Activated CD4-positive, alpha-beta T cell treated with anti-CD3 and anti-CD28 coated beads, Interleukin-2, amount 10 ng/mL, durations not matched to agents 7 days and 5 days (primary cell): ENCODE measurements around the gene OSMR. TPM values are rescaled to one million over a fixed set of nuclear protein-coding genes. Genes with fewer than 3 reads are reported as not detected.

Source experiments
- CTCF ChIA-PET: fragments of 350-600 bp; sonication (Branson Sonifier 250); formaldehyde crosslinking; loops from one replicate; lab custom pipeline; 2021; ENCODE audit warnings: antibody characterized with exemption; lab: Charles Lee
- POLR2A ChIA-PET: fragments of 350-600 bp; sonication (Branson Sonifier 250); formaldehyde crosslinking; loops from one replicate; lab custom pipeline; 2021; ENCODE audit warnings: antibody characterized with exemption; lab: Charles Lee
- DNase-seq: peaks from one replicate; pipeline ENCODE4 v3.0.0-alpha.2; 2020
- H3K27ac Mint-ChIP-seq: one replicate; pipeline ENCODE4 v1.8.0; 2021; ENCODE audit warnings: mild to moderate bottlenecking, moderate library complexity, mixed read lengths
- H3K27me3 Mint-ChIP-seq: one replicate; pipeline ENCODE4 v1.8.0; 2021; ENCODE audit warnings: mixed read lengths
- H3K36me3 Mint-ChIP-seq: one replicate; pipeline ENCODE4 v1.8.0; 2021; ENCODE audit warnings: low read depth, mixed read lengths
- H3K4me1 Mint-ChIP-seq: one replicate; pipeline ENCODE4 v1.8.0; 2021; ENCODE audit warnings: mixed read lengths
- H3K4me3 Mint-ChIP-seq: one replicate; pipeline ENCODE4 v1.8.0; 2021; ENCODE audit warnings: mild to moderate bottlenecking, moderate library complexity, mixed read lengths
- H3K9me3 Mint-ChIP-seq: one replicate; pipeline ENCODE4 v1.8.0; 2021; ENCODE audit warnings: mixed read lengths
- total RNA-seq, 2 experiments: library from RNA; stranded (reverse); gene quantifications; one replicate each; pipeline ENCODE4 v1.2.3, GENCODE V29; 2021

OSMR gene
- total RNA-seq, 2 experiments from 2014 or later, result not detected

GRCh38 chr5:38814879-38815278, 30.9 kb upstream of the OSMR start:
- POLR2A ChIA-PET, result interaction anchor here (1.2 kb wide), 1 partner anchor 112 kb away, joined by 7 read pairs; no protein-coding TSS in a partner anchor
- H3K27me3 Mint-ChIP-seq, result peaks cover 40% of the 10 kb centered on the region
- CTCF ChIA-PET, result interaction anchor here (0.5 to 0.6 kb wide), 4 partner anchors 1403 to 1891 kb away, joined by 3 to 4 read pairs (median 4); partner anchors contain the start of gene WDR70
- H3K4me1 Mint-ChIP-seq, result peaks cover 8% of the 10 kb centered on the region
- no peak overlapping the region for H3K27ac Mint-ChIP-seq
- DNase-seq, result no peak
- no peaks in the 10 kb centered on the region for H3K9me3 Mint-ChIP-seq
- H3K36me3 Mint-ChIP-seq, result no peaks in the 10 kb centered on the region
- H3K4me3 Mint-ChIP-seq, result no peak overlapping the region

- peaks cover 8% of the 10 kb centered on the region for H3K4me1 Mint-ChIP-seq
- H3K36me3 Mint-ChIP-seq, result no peaks in the 10 kb centered on the region
- no peak overlapping the region for H3K4me3 Mint-ChIP-seq
- no peaks in the 10 kb centered on the region for H3K9me3 Mint-ChIP-seq
- no peak for DNase-seq
- CTCF ChIA-PET, result interaction anchor here (0.7 to 1.2 kb wide), 2 partner anchors 8 to 12 kb away, joined by 3 read pairs; no protein-coding TSS in a partner anchor
- H3K27me3 Mint-ChIP-seq, result peaks cover 42% of the 10 kb centered on the region
- POLR2A ChIA-PET, result no interaction called here
- H3K27ac Mint-ChIP-seq, result no peak overlapping the region
Measured at GRCh38 chr5:38816083-38817030, 29.5 kb upstream of the OSMR start.

GRCh38 chr5:38821679-38822078, 24.1 kb upstream of the OSMR start:
- peaks cover 10% of the 10 kb centered on the region for H3K4me1 Mint-ChIP-seq
- CTCF ChIA-PET, result interaction anchor here (0.8 kb wide), 1 partner anchor 381 kb away, joined by 3 read pairs; no protein-coding TSS in a partner anchor
- H3K27ac Mint-ChIP-seq, result no peak overlapping the region
- H3K27me3 Mint-ChIP-seq, result peaks cover 22% of the 10 kb centered on the region
- no peak overlapping the region for H3K4me3 Mint-ChIP-seq
- peaks cover 10% of the 10 kb centered on the region for H3K9me3 Mint-ChIP-seq
- no peak for DNase-seq
- POLR2A ChIA-PET, result no interaction called here
- H3K36me3 Mint-ChIP-seq, result no peaks in the 10 kb centered on the region

GRCh38 chr5:38823503-38823902, 22.3 kb upstream of the OSMR start:
- ChIA-PET POLR2A (no interaction called here), CTCF (no interaction called here)
- H3K36me3 Mint-ChIP-seq, result peaks cover 3% of the 10 kb centered on the region
- peaks cover 19% of the 10 kb centered on the region for H3K9me3 Mint-ChIP-seq
- H3K27me3 Mint-ChIP-seq, result peaks cover 16% of the 10 kb centered on the region
- H3K4me3 Mint-ChIP-seq, result no peak overlapping the region
- H3K27ac Mint-ChIP-seq, result no peak overlapping the region
- peaks cover 22% of the 10 kb centered on the region for H3K4me1 Mint-ChIP-seq
- no peak for DNase-seq

- Mint-ChIP-seq H3K4me1 (peaks cover 27% of the 10 kb centered on the region), H3K27ac (no peak overlapping the region), H3K4me3 (no peak overlapping the region), H3K27me3 (peaks cover 15% of the 10 kb centered on the region), H3K36me3 (peaks cover 3% of the 10 kb centered on the region), H3K9me3 (peaks cover 19% of the 10 kb centered on the region)
- DNase-seq, result no peak
- POLR2A ChIA-PET, result no interaction called here
- CTCF ChIA-PET, result interaction anchor here (0.6 kb wide), 1 partner anchor 247 kb away, joined by 3 read pairs; no protein-coding TSS in a partner anchor
Measured at GRCh38 chr5:38824821-38825220, 21.0 kb upstream of the OSMR start.

GRCh38 chr5:38825494-38825893, 20.3 kb upstream of the OSMR start:
- CTCF ChIA-PET, result no interaction called here
- Mint-ChIP-seq H3K27me3 (peaks cover 14% of the 10 kb centered on the region), H3K9me3 (peaks cover 19% of the 10 kb centered on the region), H3K4me1 (peaks cover 27% of the 10 kb centered on the region), H3K27ac (no peak overlapping the region), H3K4me3 (no peak overlapping the region), H3K36me3 (peaks cover 3% of the 10 kb centered on the region)
- POLR2A ChIA-PET, result no interaction called here
- no peak for DNase-seq

- ChIA-PET POLR2A (no interaction called here), CTCF (interaction anchor here (1.1 to 1.2 kb wide), 2 partner anchors 17 to 94 kb away, joined by 3 to 4 read pairs; no protein-coding TSS in a partner anchor)
- H3K36me3 Mint-ChIP-seq, result peaks cover 3% of the 10 kb centered on the region
- H3K27me3 Mint-ChIP-seq, result peaks cover 24% of the 10 kb centered on the region
- peaks cover 14% of the 10 kb centered on the region for H3K9me3 Mint-ChIP-seq
- no peak overlapping the region for H3K4me3 Mint-ChIP-seq
- no peak for DNase-seq
- H3K4me1 Mint-ChIP-seq, result peaks cover 27% of the 10 kb centered on the region
- H3K27ac Mint-ChIP-seq, result no peak overlapping the region
Measured at GRCh38 chr5:38827525-38827924, 18.3 kb upstream of the OSMR start.

- ChIA-PET CTCF (interaction anchor here (0.9 kb wide), 1 partner anchor 389 kb away, joined by 4 read pairs; no protein-coding TSS in a partner anchor), POLR2A (no interaction called here)
- H3K4me3 Mint-ChIP-seq, result no peak overlapping the region
- H3K27me3 Mint-ChIP-seq, result peaks cover 28% of the 10 kb centered on the region
- H3K4me1 Mint-ChIP-seq, result peaks cover 27% of the 10 kb centered on the region
- H3K27ac Mint-ChIP-seq, result no peak overlapping the region
- H3K9me3 Mint-ChIP-seq, result peaks cover 8% of the 10 kb centered on the region
- peaks cover 3% of the 10 kb centered on the region for H3K36me3 Mint-ChIP-seq
- no peak for DNase-seq
Measured at GRCh38 chr5:38830521-38831051, 15.2 kb upstream of the OSMR start.

- no peak overlapping the region for H3K27ac Mint-ChIP-seq
- peaks cover 33% of the 10 kb centered on the region for H3K27me3 Mint-ChIP-seq
Measured at GRCh38 chr5:38831117-38831516, 14.7 kb upstream of the OSMR start.

GRCh38 chr5:38831909-38832308, 13.9 kb upstream of the OSMR start:
- POLR2A ChIA-PET, result no interaction called here
- CTCF ChIA-PET, result interaction anchor here (0.7 kb wide), 1 partner anchor 390 kb away, joined by 3 read pairs; no protein-coding TSS in a partner anchor
- H3K4me3 Mint-ChIP-seq, result no peak overlapping the region
- H3K27me3 Mint-ChIP-seq, result peaks cover 32% of the 10 kb centered on the region
- H3K9me3 Mint-ChIP-seq, result peaks cover 6% of the 10 kb centered on the region
- peak; percentile 16 for DNase-seq
- H3K36me3 Mint-ChIP-seq, result peaks cover under 1% of the 10 kb centered on the region
- peaks cover 18% of the 10 kb centered on the region for H3K4me1 Mint-ChIP-seq
- no peak overlapping the region for H3K27ac Mint-ChIP-seq

More at GRCh38 chr5:38831117-38831516, 14.7 kb upstream of the OSMR start:
- CTCF ChIA-PET, result no interaction called here
- peaks cover 3% of the 10 kb centered on the region for H3K36me3 Mint-ChIP-seq
- no peak overlapping the region for H3K4me3 Mint-ChIP-seq
- DNase-seq, result no peak
- POLR2A ChIA-PET, result no interaction called here
- H3K4me1 Mint-ChIP-seq, result peaks cover 25% of the 10 kb centered on the region
- peaks cover 8% of the 10 kb centered on the region for H3K9me3 Mint-ChIP-seq

- DNase-seq, result no peak
- no peaks in the 10 kb centered on the region for H3K36me3 Mint-ChIP-seq
- H3K4me1 Mint-ChIP-seq, result peaks cover 11% of the 10 kb centered on the region
- peaks cover 35% of the 10 kb centered on the region for H3K27me3 Mint-ChIP-seq
- POLR2A ChIA-PET, result no interaction called here
- peaks cover 5% of the 10 kb centered on the region for H3K9me3 Mint-ChIP-seq
- H3K27ac Mint-ChIP-seq, result no peak overlapping the region
- CTCF ChIA-PET, result no interaction called here
- H3K4me3 Mint-ChIP-seq, result no peak overlapping the region
Measured at GRCh38 chr5:38832810-38833209, 13.0 kb upstream of the OSMR start.

GRCh38 chr5:38835887-38836286, 9.9 kb upstream of the OSMR start:
- Mint-ChIP-seq H3K4me1 (no peaks in the 10 kb centered on the region), H3K9me3 (no peaks in the 10 kb centered on the region), H3K36me3 (no peaks in the 10 kb centered on the region), H3K4me3 (no peak overlapping the region), H3K27ac (no peak overlapping the region), H3K27me3 (peaks cover 28% of the 10 kb centered on the region)
- ChIA-PET POLR2A (no interaction called here), CTCF (no interaction called here)
- no peak for DNase-seq

- no peak overlapping the region for H3K27ac Mint-ChIP-seq
Measured at GRCh38 chr5:38837416-38837815, 8.4 kb upstream of the OSMR start.

More at GRCh38 chr5:38837416-38837815, 8.4 kb upstream of the OSMR start:
- H3K36me3 Mint-ChIP-seq, result no peaks in the 10 kb centered on the region
- ChIA-PET POLR2A (interaction anchor here (0.7 kb wide), 1 partner anchor 559 kb away, joined by 4 read pairs; no protein-coding TSS in a partner anchor), CTCF (no interaction called here)
- DNase-seq, result no peak
- H3K27me3 Mint-ChIP-seq, result peaks cover 27% of the 10 kb centered on the region
- no peaks in the 10 kb centered on the region for H3K9me3 Mint-ChIP-seq
- H3K4me1 Mint-ChIP-seq, result no peaks in the 10 kb centered on the region
- no peak overlapping the region for H3K4me3 Mint-ChIP-seq
